Smooth muscle cell (in vitro differentiated cells): ENCODE data around the gene ANO4. TPM values are rescaled to one million over a fixed set of nuclear protein-coding genes. Genes with fewer than 3 reads are reported as not detected.

Experiments
- DNase-seq: peaks from one replicate; lab custom pipeline; 2025; ENCODE audit not compliant: unreplicated experiment; lab: John Stamatoyannopoulos, UW
- H2AFZ ChIP-seq: fragments of 200-600 bp; sonication (generic); 2 replicates; pipeline ENCODE4 v1.6.0; 2016; ENCODE audit warnings: antibody characterized with exemption, low read depth, mild to moderate bottlenecking
- H3F3A ChIP-seq: fragments of 200-600 bp; sonication (generic); 2 replicates; pipeline ENCODE4 v1.6.0; 2017; ENCODE audit warnings: antibody characterized with exemption, low read depth
- H3K27ac ChIP-seq: fragments of 200-600 bp; sonication (generic); 2 replicates; pipeline ENCODE4 v1.5.1; 2016; ENCODE audit warnings: low read depth, mild to moderate bottlenecking
- H3K27me3 ChIP-seq: fragments of 200-600 bp; sonication (generic); 2 replicates; pipeline ENCODE4 v1.6.1; 2016; ENCODE audit warnings: low read depth, mild to moderate bottlenecking
- H3K36me3 ChIP-seq: fragments of 200-600 bp; sonication (generic); 2 replicates; pipeline ENCODE4 v1.5.1; 2016; ENCODE audit warnings: low read depth
- H3K4me1 ChIP-seq: fragments of 200-600 bp; sonication (generic); 2 replicates; pipeline ENCODE4 v1.5.1; 2016; ENCODE audit warnings: low read depth
- H3K4me2 ChIP-seq: fragments of 200-600 bp; sonication (generic); 2 replicates; pipeline ENCODE4 v1.6.0; 2016; ENCODE audit warnings: mild to moderate bottlenecking
- H3K4me3 ChIP-seq: fragments of 200-600 bp; sonication (generic); 2 replicates; pipeline ENCODE4 v1.5.1; 2016; ENCODE audit warnings: mild to moderate bottlenecking
- H3K79me2 ChIP-seq: fragments of 200-600 bp; sonication (generic); 2 replicates; pipeline ENCODE4 v1.6.0; 2016; ENCODE audit warnings: low read depth, mild to moderate bottlenecking
- H3K9ac ChIP-seq: fragments of 200-600 bp; sonication (generic); 2 replicates; pipeline ENCODE4 v1.6.0; 2016; ENCODE audit warnings: low read depth
- H3K9me3 ChIP-seq: fragments of 200-600 bp; sonication (generic); replicated peaks from 2 replicates; pipeline ENCODE4 v1.5.1; 2016; ENCODE audit warnings: low read depth
- H4K20me1 ChIP-seq: fragments of 200-600 bp; sonication (generic); 2 replicates; pipeline ENCODE4 v1.6.0; 2016; ENCODE audit warnings: low read depth
- WGBS: methylation state at CpG from one replicate; pipeline ENCODE4 v1.1.7; 2016; ENCODE audit warnings: low lambda C conversion rate; 5-methylcytosine and 5-hydroxymethylcytosine counted together
- polyA plus RNA-seq: library from polyadenylated mRNA; unstranded; fragments of >200 nt; fragmentation: Nextera tagmentation; extraction: Ambion mirVana; gene quantifications from 2 replicates; pipeline ENCODE4 v1.2.1, GENCODE V29; 2016
- total RNA-seq: library from RNA; depleted of rRNA; stranded (reverse); fragments of >200 nt; gene quantifications from 2 replicates; pipeline ENCODE4 v1.2.3, GENCODE V29; 2014
- TF ChIP-seq, protein P1 (sequence below): fragments of 200-600 bp; sonication (generic); IDR thresholded peaks from 2 replicates; pipeline ENCODE4 v1.5.1; 2017; ENCODE audit warnings: borderline replicate concordance, mild to moderate bottlenecking, antibody characterized with exemption; ENCODE audit not compliant: insufficient read depth, poor library complexity, severe bottlenecking

ANO4 gene
- total RNA-seq (49.0 and 51.7 TPM in 2 replicates), polyA plus RNA-seq (25.6 and 27.3 TPM in 2 replicates)

DNA sequence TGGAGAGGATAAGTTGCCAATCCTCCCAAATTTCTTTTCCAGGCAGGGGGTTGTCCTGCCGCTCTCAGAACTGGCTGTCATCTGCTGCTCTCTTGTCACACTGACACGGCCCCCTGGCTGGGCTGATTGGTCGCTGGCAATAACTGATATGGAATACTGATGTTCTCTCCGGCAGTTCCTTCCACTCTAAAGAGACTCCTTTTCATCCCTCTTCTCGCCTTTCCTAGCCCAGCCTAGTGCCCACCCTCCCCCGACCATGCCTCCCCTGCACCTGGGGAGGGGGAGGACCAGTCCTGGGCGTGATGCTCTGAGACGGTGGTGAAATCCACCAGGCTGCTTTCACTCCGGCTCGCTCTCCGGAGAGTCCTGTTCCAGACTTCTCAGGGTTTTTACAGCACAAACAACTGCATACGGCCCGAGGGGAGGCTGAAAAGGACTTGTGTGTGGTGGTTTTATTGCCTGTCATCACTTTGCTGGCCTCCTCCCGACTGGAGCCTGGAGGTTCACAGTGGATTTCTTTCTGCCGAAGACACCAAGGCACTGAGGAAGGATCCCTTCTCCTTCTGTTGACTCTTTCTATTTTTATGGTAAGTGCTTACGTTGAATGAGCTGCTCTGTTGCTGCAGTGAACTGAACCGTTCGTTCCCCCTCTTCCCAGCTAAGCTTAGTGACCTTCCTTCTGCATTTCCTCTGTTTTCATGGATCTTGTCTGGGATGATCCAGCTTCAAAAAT is at the start of gene ANO4:
Gene ANO4 (plus strand): TSS at position 336 of the 733 bp plus-strand sequence. CDS start 107,010 bp downstream, outside the sequence.
- peak; percentile 25 for DNase-seq
- no peaks in the 10 kb centered on the region for H3K36me3 ChIP-seq

DNA sequence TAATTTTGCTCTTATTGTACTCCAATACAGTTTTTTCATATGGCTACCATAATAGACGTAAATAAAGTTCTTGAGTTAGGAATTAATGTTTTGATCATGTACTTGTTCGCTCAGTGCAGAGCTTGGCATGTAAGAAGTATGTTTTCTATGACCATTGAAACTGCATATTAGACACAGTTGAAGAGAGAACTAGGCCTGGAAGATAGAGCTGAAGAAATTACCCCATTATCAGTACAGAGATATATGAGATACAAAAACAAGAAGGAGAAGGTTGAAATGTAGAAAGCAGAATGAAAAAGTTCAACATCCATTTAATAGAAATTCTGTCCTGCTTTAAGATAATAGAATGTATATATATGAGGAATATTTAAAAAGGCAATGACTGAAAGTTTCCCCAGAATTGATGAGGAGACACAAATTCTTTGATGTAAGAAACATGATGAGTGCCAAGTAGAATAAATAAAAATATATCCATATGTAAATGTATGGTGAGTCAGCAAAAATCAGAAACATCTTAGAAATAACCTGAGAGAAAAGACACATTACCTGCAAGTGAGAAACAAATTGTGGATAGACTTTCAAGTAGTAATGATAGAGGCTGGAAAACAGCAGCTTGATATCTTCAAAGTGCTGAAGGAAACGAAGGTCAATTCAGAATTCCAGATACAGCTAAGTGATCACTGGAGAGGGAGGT is 49.1 kb upstream of the ANO4 start:
- Histone ChIP-seq H3F3A (no peaks in the 10 kb centered on the region), H3K27ac (no peak overlapping the region), H3K4me2 (no peak overlapping the region), H2AFZ (no peak overlapping the region), H3K36me3 (no peaks in the 10 kb centered on the region), H3K4me1 (no peaks in the 10 kb centered on the region), H3K79me2 (no peaks in the 10 kb centered on the region), H3K9ac (no peak overlapping the region), H4K20me1 (no peaks in the 10 kb centered on the region), H3K9me3 (no peaks in the 10 kb centered on the region), H3K27me3 (no peaks in the 10 kb centered on the region), H3K4me3 (no peak overlapping the region)
- no peak for DNase-seq
- TF ChIP-seq, protein P1, sequence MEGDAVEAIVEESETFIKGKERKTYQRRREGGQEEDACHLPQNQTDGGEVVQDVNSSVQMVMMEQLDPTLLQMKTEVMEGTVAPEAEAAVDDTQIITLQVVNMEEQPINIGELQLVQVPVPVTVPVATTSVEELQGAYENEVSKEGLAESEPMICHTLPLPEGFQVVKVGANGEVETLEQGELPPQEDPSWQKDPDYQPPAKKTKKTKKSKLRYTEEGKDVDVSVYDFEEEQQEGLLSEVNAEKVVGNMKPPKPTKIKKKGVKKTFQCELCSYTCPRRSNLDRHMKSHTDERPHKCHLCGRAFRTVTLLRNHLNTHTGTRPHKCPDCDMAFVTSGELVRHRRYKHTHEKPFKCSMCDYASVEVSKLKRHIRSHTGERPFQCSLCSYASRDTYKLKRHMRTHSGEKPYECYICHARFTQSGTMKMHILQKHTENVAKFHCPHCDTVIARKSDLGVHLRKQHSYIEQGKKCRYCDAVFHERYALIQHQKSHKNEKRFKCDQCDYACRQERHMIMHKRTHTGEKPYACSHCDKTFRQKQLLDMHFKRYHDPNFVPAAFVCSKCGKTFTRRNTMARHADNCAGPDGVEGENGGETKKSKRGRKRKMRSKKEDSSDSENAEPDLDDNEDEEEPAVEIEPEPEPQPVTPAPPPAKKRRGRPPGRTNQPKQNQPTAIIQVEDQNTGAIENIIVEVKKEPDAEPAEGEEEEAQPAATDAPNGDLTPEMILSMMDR: no peak
- WGBS: 95% methylated on average over 3 of the region's 3 CpGs

More for the DNA sequence above, at the start of gene ANO4:
- no peaks in the 10 kb centered on the region for H4K20me1 ChIP-seq
- peaks cover 14% of the 10 kb centered on the region for H3K79me2 ChIP-seq
- peak within 1 kb of the TSS; percentile 47 for H3K4me3 ChIP-seq
- peak within 1 kb of the TSS; percentile 88 for H3K4me2 ChIP-seq
- peaks cover 35% of the 10 kb centered on the region for H3K4me1 ChIP-seq
- no peaks in the 10 kb centered on the region for H3K27me3 ChIP-seq
- peak within 1 kb of the TSS; percentile 62 for H2AFZ ChIP-seq
- TF ChIP-seq, protein P1: no peak
- no peaks in the 10 kb centered on the region for H3K9me3 ChIP-seq
- 1% methylated on average over 18 of the region's 18 CpGs for WGBS
- peak within 1 kb of the TSS; percentile 80 for H3K9ac ChIP-seq
- H3K27ac ChIP-seq: peak within 1 kb of the TSS; percentile 94
- peaks cover 47% of the 10 kb centered on the region for H3F3A ChIP-seq

DNA sequence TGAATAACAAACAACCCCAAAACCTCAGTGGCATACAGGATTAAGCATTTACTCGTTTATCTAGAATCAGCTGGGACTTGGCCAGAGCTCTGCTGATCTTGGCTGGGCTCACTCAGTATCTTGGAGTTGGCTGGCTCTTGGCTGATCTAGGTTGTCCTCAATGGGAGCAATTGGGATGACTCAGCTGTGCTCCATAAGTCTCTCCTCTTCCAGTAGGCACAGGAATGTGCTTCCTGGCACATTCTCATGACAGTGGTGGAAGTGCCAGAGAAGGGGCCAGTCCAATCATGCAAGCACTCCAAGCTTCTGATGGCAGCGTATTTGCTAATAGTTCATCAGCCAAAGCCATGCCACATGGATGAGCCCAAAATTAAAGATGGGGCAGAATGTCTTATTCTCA is 41.7 kb upstream of the ANO4 start:
- DNase-seq: no peak

More for the DNA sequence above, 41.7 kb upstream of the ANO4 start:
- Histone ChIP-seq H4K20me1 (no peaks in the 10 kb centered on the region), H3K27me3 (no peaks in the 10 kb centered on the region), H3K4me2 (no peak overlapping the region), H3K4me1 (no peaks in the 10 kb centered on the region), H3K79me2 (no peaks in the 10 kb centered on the region), H3K27ac (peak overlapping the region; percentile 61), H3F3A (no peaks in the 10 kb centered on the region), H3K4me3 (no peak overlapping the region), H2AFZ (no peak overlapping the region), H3K9me3 (no peaks in the 10 kb centered on the region), H3K36me3 (no peaks in the 10 kb centered on the region), H3K9ac (no peak overlapping the region)
- WGBS: 93% methylated on average over 2 of the region's 2 CpGs
- TF ChIP-seq, protein P1: no peak
